HepG2 (cell line): Measurements from ENCODE around the gene HJURP. TPM values are rescaled to one million over a fixed set of nuclear protein-coding genes. Genes with fewer than 3 reads are reported as not detected.

ENCODE experiments used
- ATAC-seq: fragments of 200-7000 bp; cut with Tn5 transposase; 3 replicates; pipeline ENCODE4 v1.9.1; 2020; ENCODE audit warnings: mild to moderate bottlenecking, moderate library complexity
- BruUV-seq: library from RNA; stranded (reverse); fragments of 400-500 nt; replicated peaks from 2 replicates; lab custom pipeline; 2021; lab: Mats Ljungman, UMichigan
- CTCF ChIA-PET: fragments of 300-600 bp; formaldehyde crosslinking; extraction: SDS; loops from one replicate; lab custom pipeline; 2021; ENCODE audit warnings: low total read pairs, inconsistent platforms, low intra/inter-chr PET ratio; lab: Yijun Ruan, JAX
- POLR2A ChIA-PET: fragments of 350-600 bp; sonication (Branson Sonifier 250); formaldehyde crosslinking; loops from one replicate; lab custom pipeline; 2020; ENCODE audit warnings: antibody characterized with exemption, inconsistent platforms; lab: Yijun Ruan, JAX
- DNase-seq: peaks from one replicate; pipeline ENCODE4 v3.0.0-alpha.2; 2015; ENCODE audit warnings: low spot score
- FAIRE-seq: peaks from 3 replicates; lab custom pipeline; 2011; peaks lifted over from hg19 to GRCh38; lab: Jason Lieb, UNC
- H2AFZ ChIP-seq: one replicate; pipeline ENCODE4 v1.6.1; 2011; ENCODE audit warnings: low read length, inconsistent platforms
- H3K27ac ChIP-seq: fragments of 300-600 bp; 3 replicates; pipeline ENCODE4 v1.8.0; 2011; ENCODE audit warnings: mixed run types, mild to moderate bottlenecking, mixed read lengths, low read length, inconsistent platforms; ENCODE audit not compliant: insufficient read depth; ENCODE audit errors: extremely low read length
- H3K27me3 ChIP-seq, 2 experiments: fragments of 200-600 bp in 1 of 2; 2 replicates in 1 of 2; 3 replicates in 1 of 2; pipeline versions ENCODE4 v1.6.0 to v1.8.0; 2011; ENCODE audit warnings: low read length in 2 of 2, mild to moderate bottlenecking in 2 of 2, moderate library complexity in 2 of 2, inconsistent platforms in 1 of 2; ENCODE audit not compliant: insufficient read depth in 2 of 2, control insufficient read depth in 1 of 2
- H3K36me3 ChIP-seq, 2 experiments: fragments of 200-600 bp in 1 of 2; replicated peaks in 1 of 2; 2 replicates in 1 of 2; 3 replicates in 1 of 2; pipeline versions ENCODE4 v1.5.1 to v1.8.0; 2011; ENCODE audit warnings: low read length in 2 of 2, inconsistent platforms in 1 of 2; ENCODE audit not compliant: insufficient read depth in 2 of 2, control insufficient read depth in 1 of 2
- H3K4me1 ChIP-seq: 2 replicates; pipeline ENCODE4 v1.5.1; 2012; ENCODE audit warnings: low read length, inconsistent platforms; ENCODE audit not compliant: insufficient read depth
- H3K4me2 ChIP-seq: 2 replicates; pipeline ENCODE4 v1.6.0; 2011; ENCODE audit warnings: low read depth, low read length, inconsistent platforms
- H3K4me3 ChIP-seq, 3 experiments: fragments of 200-600 bp in 1 of 3; sonication (generic), shearing (Covaris generic) in 1 of 3; replicated peaks in 1 of 3; 2 replicates each; pipeline ENCODE4 v1.5.1; 2011 to 2016; ENCODE audit warnings: low read length in 3 of 3, inconsistent platforms in 2 of 3, low read depth in 2 of 3, mild to moderate bottlenecking in 2 of 3, control low read depth in 1 of 3, mixed read lengths in 1 of 3; ENCODE audit not compliant: insufficient read depth in 1 of 3
- H3K79me2 ChIP-seq: one replicate; pipeline ENCODE4 v1.6.1; 2011; ENCODE audit warnings: low read length, inconsistent platforms; ENCODE audit not compliant: insufficient read depth
- H3K9ac ChIP-seq: 2 replicates; pipeline ENCODE4 v1.6.0; 2011; ENCODE audit warnings: mild to moderate bottlenecking, low read depth, low read length, inconsistent platforms; ENCODE audit not compliant: insufficient read depth
- H3K9me3 ChIP-seq: 2 replicates; pipeline ENCODE4 v1.5.1; 2012; ENCODE audit warnings: mild to moderate bottlenecking, low read length
- H4K20me1 ChIP-seq: 2 replicates; pipeline ENCODE4 v1.6.0; 2011; ENCODE audit warnings: inconsistent platforms, mild to moderate bottlenecking, low read length, moderate library complexity; ENCODE audit not compliant: insufficient read depth
- CTCF ChIP-seq: sonication (generic); formaldehyde crosslinking; IDR thresholded peaks from 2 replicates; pipeline ENCODE4 v1.5.0; 2020; ENCODE audit warnings: mild to moderate bottlenecking, missing genetic modification reagents, moderate library complexity
- HNF1B ChIP-seq: sonication (generic); formaldehyde crosslinking; IDR thresholded peaks from 2 replicates; pipeline ENCODE4 v1.5.1; 2020; ENCODE audit warnings: mild to moderate bottlenecking, moderate library complexity, missing genetic modification reagents
- KDM2A ChIP-seq: sonication (generic); formaldehyde crosslinking; IDR thresholded peaks from 2 replicates; pipeline ENCODE4 v1.4.0; 2020; ENCODE audit warnings: low read depth, missing genetic modification reagents, borderline replicate concordance
- PRDM10 ChIP-seq: sonication (generic); formaldehyde crosslinking; IDR thresholded peaks from 2 replicates; pipeline ENCODE4 v1.4.0; 2020; ENCODE audit warnings: low read depth, missing genetic modification reagents
- SP4 ChIP-seq: sonication (generic); formaldehyde crosslinking; IDR thresholded peaks from 2 replicates; pipeline ENCODE4 v1.8.1; 2023; ENCODE audit warnings: mild to moderate bottlenecking, missing genetic modification reagents
- STAG1 ChIP-seq: sonication (generic); formaldehyde crosslinking; IDR thresholded peaks from 2 replicates; pipeline ENCODE4 v1.4.0; 2020; ENCODE audit warnings: missing genetic modification reagents
- XRCC5 ChIP-seq: fragments of 200-400 bp; formaldehyde crosslinking; optimal IDR thresholded peaks from 2 replicates; pipeline ENCODE3; 2017; ENCODE audit warnings: mild to moderate bottlenecking, low read length
- ZNF605 ChIP-seq: sonication (generic); formaldehyde crosslinking; IDR thresholded peaks from 2 replicates; pipeline ENCODE4 v1.8.0; 2022; ENCODE audit warnings: mild to moderate bottlenecking, missing genetic modification reagents
- ZNF678 ChIP-seq: sonication (generic); formaldehyde crosslinking; IDR thresholded peaks from 2 replicates; pipeline ENCODE4 v1.4.0; 2020; ENCODE audit warnings: mild to moderate bottlenecking, missing genetic modification reagents
- ZNF878 ChIP-seq: sonication (generic); formaldehyde crosslinking; IDR thresholded peaks from 2 replicates; pipeline ENCODE4 v1.8.1; 2023; ENCODE audit warnings: mild to moderate bottlenecking, missing genetic modification reagents, moderate library complexity
- WGBS: methylation state at CpG from one replicate; pipeline ENCODE4 v1.1.6; 2017; ENCODE audit warnings: low lambda C conversion rate; 5-methylcytosine and 5-hydroxymethylcytosine counted together
- in situ Hi-C: cut with HindIII; loops from 2 replicates; pipeline ENCODE4 v1.10.0; 2017; ENCODE audit warnings: low pct_unique_long_range_greater_than_20kb; ENCODE audit not compliant: extremely low pct_ligation_motif_present
- intact Hi-C: fragments of 100-400 bp; cut with micrococcal nuclease; formaldehyde crosslinking; loops from one replicate; pipeline ENCODE4 v1.10.0; 2022; ENCODE audit not compliant: unreplicated experiment
- polyA plus RNA-seq, 8 experiments: library from polyadenylated mRNA; depleted of rRNA in 3 of 8; stranded (reverse) in 7 of 8; unstranded in 1 of 8; fragments of >200 nt; fragmentation: Illumina TruSeq in 4 of 8; extraction: Trizol in 4 of 8; gene quantifications; 2 replicates each; pipeline versions ENCODE4 v1.2.1 to v1.2.3, GENCODE V29; 2011 to 2016; ENCODE audit warnings: low read depth in 4 of 8, missing spikeins in 1 of 8, mixed read lengths in 1 of 8; ENCODE audit not compliant: insufficient read depth in 1 of 8
- total RNA-seq, 5 experiments: library from RNA; depleted of rRNA; stranded (reverse); fragments of >200 nt; fragmentation: Illumina TruSeq; extraction: Trizol; gene quantifications; 2 replicates each; pipeline ENCODE4 v1.2.3, GENCODE V29; 2016; ENCODE audit warnings: low read depth in 1 of 5
- TF ChIP-seq, protein P1 (sequence below): sonication (generic); formaldehyde crosslinking; IDR thresholded peaks from 2 replicates; pipeline ENCODE4 v1.4.0; 2020; ENCODE audit warnings: missing genetic modification reagents

Gene HJURP
- total and polyA plus RNA-seq, 2 of the 13 experiments (the other 11 are each of a cell fraction or from before 2014, with no cell fraction given): 36.3 to 43.9 TPM

- ChIA-PET CTCF (no interaction called here), POLR2A (no interaction called here)
- Histone ChIP-seq H3K36me3 (no peaks in the 10 kb centered on the region; a peak in 1 of 5 replicates), H3K4me1 (peaks cover 29% of the 10 kb centered on the region), H3K79me2 (peaks cover 16% of the 10 kb centered on the region), H3K27ac (no peak overlapping the region), H3K27me3 (peaks cover 2 to 3% of the 10 kb centered on the region in 2 experiments; a peak in 1 of 5 replicates), H3K4me2 (peak overlapping the region; percentile 42; the same call in 1 of the 2 replicates), H3K4me3 (no peak overlapping the region), H3K9ac (no peak overlapping the region), H2AFZ (no peak overlapping the region), H4K20me1 (peaks cover 2% of the 10 kb centered on the region; the same call in 1 of the 2 replicates), H3K9me3 (no peaks in the 10 kb centered on the region)
- intact Hi-C loops (no loop called here), in situ Hi-C loops (no loop called here)
- no TSS peak for BruUV-seq
- DNase-seq: no peak
- ATAC-seq: no peak
- no peak for FAIRE-seq
- TF ChIP-seq, protein P1, sequence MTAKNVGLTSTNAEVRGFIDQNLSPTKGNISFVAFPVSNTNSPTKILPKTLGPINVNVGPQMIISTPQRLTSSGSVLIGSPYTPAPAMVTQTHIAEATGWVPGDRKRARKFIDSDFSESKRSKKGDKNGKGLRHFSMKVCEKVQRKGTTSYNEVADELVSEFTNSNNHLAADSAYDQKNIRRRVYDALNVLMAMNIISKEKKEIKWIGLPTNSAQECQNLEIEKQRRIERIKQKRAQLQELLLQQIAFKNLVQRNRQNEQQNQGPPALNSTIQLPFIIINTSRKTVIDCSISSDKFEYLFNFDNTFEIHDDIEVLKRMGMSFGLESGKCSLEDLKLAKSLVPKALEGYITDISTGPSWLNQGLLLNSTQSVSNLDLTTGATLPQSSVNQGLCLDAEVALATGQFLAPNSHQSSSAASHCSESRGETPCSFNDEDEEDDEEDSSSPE (CRISPR knock-in tag): no peak
- TF ChIP-seq SP4 (CRISPR knock-in tag) (peak; percentile 30; the same call in 1 of the 2 replicates), HNF1B (CRISPR knock-in tag) (peak; percentile 28; the same call in 1 of the 2 replicates), PRDM10 (no peak), ZNF678 (no peak), ZNF878 (0 out of 2 replicates have a peak, but pooled peaks have one; percentile 28), STAG1 (CRISPR knock-in tag) (peak; percentile 39), XRCC5 (peak; percentile 87), CTCF (peak; percentile 74), KDM2A (CRISPR knock-in tag) (0 out of 2 replicates have a peak, but pooled peaks have one; percentile 28), ZNF605 (CRISPR knock-in tag) (0 out of 2 replicates have a peak, but pooled peaks have one; percentile 16)
- 23% methylated on average over 9 of the region's 9 CpGs for WGBS
Observed at GRCh38 chr2:233857511-233858141, 3.3 kb upstream of the HJURP start.
